Kidney (tissue), 14 donors: ENCODE measurements around the gene GSTM4. TPM values are rescaled to one million over a fixed set of nuclear protein-coding genes. Genes with fewer than 3 reads are reported as not detected.

Source experiments
- DNase-seq, 5 donors: peaks; one replicate each; pipeline ENCODE4 v3.0.0-alpha.2; 2013 to 2020
- FAIRE-seq: peaks from 2 replicates; lab custom pipeline; 2012; peaks lifted over from hg19 to GRCh38; lab: Jason Lieb, UNC
- H3K27ac ChIP-seq, 2 donors: one replicate each; pipeline ENCODE4 v1.7.0; 2013; ENCODE audit warnings: low read depth in 2 of 2, low read length in 2 of 2, inconsistent platforms in 1 of 2
- H3K27me3 ChIP-seq: one replicate; pipeline ENCODE4 v1.7.1; 2013; ENCODE audit warnings: low read length, inconsistent platforms; ENCODE audit not compliant: control insufficient read depth, insufficient read depth
- H3K36me3 ChIP-seq, 3 donors: one replicate each; pipeline versions ENCODE4 v1.7.0 to v1.7.1; 2013; ENCODE audit warnings: low read length in 3 of 3, control low read depth in 1 of 3, inconsistent platforms in 1 of 3; ENCODE audit not compliant: insufficient read depth in 3 of 3, control insufficient read depth in 2 of 3
- H3K4me1 ChIP-seq, 3 donors: one replicate each; pipeline versions ENCODE4 v1.7.0 to v1.7.1; 2013; ENCODE audit warnings: low read length in 3 of 3, inconsistent platforms in 1 of 3, low read depth in 1 of 3; ENCODE audit not compliant: control insufficient read depth in 2 of 3, insufficient read depth in 2 of 3
- H3K4me3 ChIP-seq, 3 donors: one replicate each; pipeline versions ENCODE4 v1.7.0 to v1.8.1; 2013; ENCODE audit warnings: low read length in 3 of 3, control low read depth in 1 of 3, inconsistent platforms in 1 of 3
- H3K9ac ChIP-seq, 3 donors: one replicate each; pipeline versions ENCODE4 v1.7.0 to v1.7.1; 2013; ENCODE audit warnings: low read length in 3 of 3, control low read depth in 1 of 3, inconsistent platforms in 1 of 3
- H3K9me3 ChIP-seq, 3 donors: one replicate each; pipeline versions ENCODE4 v1.7.0 to v1.7.1; 2013; ENCODE audit warnings: low read length in 3 of 3, control low read depth in 1 of 3, inconsistent platforms in 1 of 3; ENCODE audit not compliant: control insufficient read depth in 2 of 3, insufficient read depth in 1 of 3
- CTCF ChIP-seq: IDR thresholded peaks from 3 replicates; pipeline ENCODE4 v1.5.1; 2012; ENCODE audit warnings: mild to moderate bottlenecking, moderate library complexity, borderline replicate concordance; ENCODE audit not compliant: insufficient read depth; ENCODE audit errors: extremely low read depth
- intact Hi-C: fragments of 100-400 bp; cut with DNase I; formaldehyde crosslinking; loops from one replicate; pipeline ENCODE4 v1.11.1; 2022
- polyA plus RNA-seq: library from polyadenylated mRNA; stranded (reverse); fragments of 350-450 nt; fragmentation: Illumina TruSeq; extraction: RNeasy Lipid Tissue Mini Kit (QIAGEN cat#74804); gene quantifications from one replicate; pipeline ENCODE4 v1.2.3, GENCODE V29; 2014; ENCODE audit warnings: low read depth, low replicate concordance; ENCODE audit not compliant: insufficient read depth
- total RNA-seq: library from RNA; stranded (reverse); fragmentation: NEBNext Ultra II Directional; extraction: Animal tissue kit (Norgen Biotek cat#: 25700); gene quantifications from one replicate; pipeline ENCODE4 v1.2.1, GENCODE V29; 2021
- donor health status: control.
- donor health status: control.
- donor health status: control.
- donor health status: control.
- donor health status: control.
- donor health status: DM: yes; HTN: yes; CAD: no.
- donor health status: Normal renal cell carcinoma (clear cell type).

GSTM4 gene
- total and polyA plus RNA-seq, 2 donors from 2014 or later = 34.0 to 117 TPM

- H3K27me3 ChIP-seq = no peaks in the 10 kb centered on the region
- H3K4me3 ChIP-seq = no peak overlapping the region
- H3K4me1 ChIP-seq = peaks cover 3 to 34% (median 6%) of the 10 kb centered on the region in 3 donors
- peaks cover 0 to 14% (median 2%) of the 10 kb centered on the region in 3 donors for H3K36me3 ChIP-seq
- no peak for DNase-seq
- no peak for FAIRE-seq
- TF ChIP-seq CTCF = no peak
- H3K27ac ChIP-seq = no peak overlapping the region
- peak overlapping the region in 1 of 3 donors; percentile 12 for H3K9ac ChIP-seq
- intact Hi-C loops = loop anchor here (10.0 kb wide), 1 partner anchor 88 kb away; the partner anchor contains the start of gene GPR61
- H3K9me3 ChIP-seq = no peaks in the 10 kb centered on the region
Measured at GRCh38 chr1:109622895-109623294, 33.0 kb upstream of the GSTM4 start.

GRCh38 chr1:109623601-109624161 is 32.2 kb upstream of the GSTM4 start:
- H3K9me3 ChIP-seq = no peaks in the 10 kb centered on the region
- H3K4me1 ChIP-seq = peaks cover 3 to 34% (median 6%) of the 10 kb centered on the region in 3 donors
- DNase-seq (peak in 2 of 5 donors; percentile 53 to 69), FAIRE-seq (no peak)
- H3K9ac ChIP-seq = no peak overlapping the region
- TF ChIP-seq CTCF = no peak
- intact Hi-C loops = loop anchor here (10.0 kb wide), 1 partner anchor 89 kb away; the partner anchor contains the start of gene GPR61
- H3K4me3 ChIP-seq = no peak overlapping the region
- H3K36me3 ChIP-seq = peaks cover 2 to 20% (median 6%) of the 10 kb centered on the region in 3 donors
- no peaks in the 10 kb centered on the region for H3K27me3 ChIP-seq
- H3K27ac ChIP-seq = peak overlapping the region in 1 of 2 donors; percentile 22

GRCh38 chr1:109624201-109625010 is 31.5 kb upstream of the GSTM4 start:
- no peak for FAIRE-seq
- TF ChIP-seq CTCF = no peak
- H3K27ac ChIP-seq = peak overlapping the region in 1 of 2 donors; percentile 22
- peaks cover 0 to 31% (median under 1%) of the 10 kb centered on the region in 3 donors for H3K4me1 ChIP-seq
- intact Hi-C loops = loop anchor here (10.0 kb wide), 1 partner anchor 90 kb away; the partner anchor contains the start of gene GPR61
- DNase-seq = peak in 1 of 5 donors; percentile 68
- peak overlapping the region in 1 of 3 donors; percentile 10 for H3K9ac ChIP-seq
- H3K27me3 ChIP-seq = no peaks in the 10 kb centered on the region
- no peaks in the 10 kb centered on the region for H3K9me3 ChIP-seq
- H3K4me3 ChIP-seq = no peak overlapping the region
- peaks cover 2 to 27% (median 11%) of the 10 kb centered on the region in 3 donors for H3K36me3 ChIP-seq
